Activated CD4-positive, CD25-positive, alpha-beta regulatory T cell treated with anti-CD3 and anti-CD28 coated beads, Interleukin-2, amount 50 U/mL, for 72 hours (primary cell): ENCODE data around the gene LNPEP.

Experiments
- DNase-seq: peaks from one replicate; pipeline ENCODE4 v3.0.0; 2021

LNPEP gene

DNA sequence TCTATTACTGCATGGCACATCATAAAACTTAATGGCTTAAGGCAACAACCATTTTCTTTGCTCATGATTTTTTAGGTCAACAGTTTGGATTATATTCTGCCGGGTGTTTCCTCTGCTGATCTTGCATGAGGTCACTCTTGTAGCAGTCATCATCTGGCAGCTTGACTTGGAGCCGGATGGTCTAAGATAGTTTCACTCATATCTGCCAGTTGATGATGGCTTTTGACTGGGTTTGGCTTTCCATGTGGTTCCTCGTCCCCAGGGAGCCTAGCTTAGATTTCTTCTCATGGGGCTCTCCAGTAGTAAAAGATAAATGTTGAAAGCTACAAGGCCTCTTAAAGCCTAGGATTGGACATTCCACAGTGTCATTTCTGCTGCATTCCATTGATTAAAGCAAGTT lies 27.4 kb downstream of the LNPEP start:
- no peak for DNase-seq

DNA sequence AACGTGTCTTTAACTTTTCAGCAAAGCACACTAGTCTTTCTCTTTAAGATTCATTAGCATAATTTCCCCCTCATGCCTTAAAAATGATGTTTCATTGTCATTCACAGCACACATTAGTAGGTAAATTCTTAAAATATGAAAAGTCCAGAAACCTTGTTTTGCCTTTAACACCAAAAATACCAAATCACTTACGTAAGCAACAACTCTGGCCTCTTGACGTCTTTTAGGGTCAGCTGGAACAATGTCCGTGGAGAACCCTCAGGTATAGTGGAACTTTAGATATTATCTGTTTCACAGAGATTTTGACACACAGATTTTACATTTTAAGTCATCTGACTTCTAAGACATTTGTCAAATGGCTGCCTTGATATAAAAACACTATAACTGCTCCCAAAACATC lies 30.9 kb downstream of the LNPEP start:
- DNase-seq: no peak

DNA sequence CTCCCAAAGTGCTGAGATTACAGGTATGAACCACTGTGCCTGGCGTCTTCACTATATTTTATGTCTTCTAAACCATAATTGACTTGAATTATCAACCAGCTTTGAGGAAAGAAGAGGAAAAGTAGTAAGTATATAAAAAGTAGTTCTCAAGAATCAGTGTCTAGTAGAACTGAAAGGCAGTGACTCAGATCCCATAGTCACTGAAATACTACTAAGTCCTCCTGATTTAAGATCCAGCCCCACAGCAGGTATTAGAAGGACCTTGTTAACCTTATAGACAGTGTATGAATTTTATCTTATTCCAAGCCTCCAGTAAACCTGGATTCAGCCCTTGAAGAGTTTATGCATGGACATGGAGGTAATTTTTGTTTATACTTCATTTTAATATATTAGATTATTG lies 31.5 kb downstream of the LNPEP start:
- DNase-seq: no peak

DNA sequence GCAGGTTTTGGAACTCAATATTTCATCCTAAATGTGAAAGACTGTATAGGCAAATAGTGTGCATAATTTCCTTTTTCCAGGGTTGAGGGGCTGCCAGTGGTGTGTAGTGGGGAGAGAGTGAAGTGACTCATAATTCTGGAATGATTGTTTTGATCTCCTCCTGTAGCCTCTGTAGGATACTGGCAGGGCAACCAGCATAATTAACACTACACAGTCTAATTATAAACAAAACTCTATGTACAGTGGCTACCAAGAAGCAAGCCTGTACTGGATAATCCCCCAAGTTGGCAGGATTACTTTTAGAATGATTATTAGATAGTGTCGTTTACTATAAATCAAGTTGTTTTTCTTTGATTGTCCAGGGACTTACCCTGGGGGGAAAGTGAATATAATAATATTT lies 32.2 kb downstream of the LNPEP start:
- DNase-seq: no peak

DNA sequence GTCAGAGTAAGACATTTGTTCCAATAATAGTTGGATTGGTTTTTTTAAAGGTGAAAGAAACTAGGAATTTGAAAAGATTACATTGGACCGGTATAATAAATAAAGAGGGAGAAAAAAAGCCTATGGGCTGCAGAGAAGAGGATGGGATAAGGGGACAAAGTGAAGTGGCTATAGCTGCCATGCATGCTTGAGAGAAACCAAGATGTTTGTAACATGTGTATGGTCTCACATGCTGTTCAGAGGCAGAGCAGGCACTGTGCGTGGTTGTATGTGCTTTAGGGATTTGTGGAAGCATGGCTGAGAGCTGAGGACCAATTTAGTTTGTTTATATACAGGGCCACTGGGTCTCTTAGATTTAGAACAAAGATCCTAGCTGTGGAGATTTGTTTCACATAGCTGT lies 32.7 kb downstream of the LNPEP start:
- no peak for DNase-seq

DNA sequence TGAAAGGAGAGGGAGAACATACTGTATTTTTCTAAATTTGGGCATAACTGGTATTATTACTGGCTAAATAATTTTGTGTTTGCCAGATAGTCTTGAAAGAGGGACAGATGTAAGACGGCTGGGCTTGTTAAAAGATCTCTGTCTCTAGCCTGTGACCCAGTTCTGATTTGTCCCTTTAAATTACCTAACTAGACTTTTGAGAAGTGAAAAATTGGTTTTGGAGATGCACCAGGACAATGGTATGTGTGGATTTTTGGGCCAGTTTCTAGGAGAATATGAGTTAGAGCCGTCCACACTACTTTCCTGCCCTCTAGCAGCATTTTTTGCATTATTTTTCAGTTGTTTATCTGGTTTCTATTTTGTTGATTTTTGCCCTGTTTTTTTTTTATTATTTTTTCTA lies 33.5 kb downstream of the LNPEP start:
- DNase-seq: no peak

DNA sequence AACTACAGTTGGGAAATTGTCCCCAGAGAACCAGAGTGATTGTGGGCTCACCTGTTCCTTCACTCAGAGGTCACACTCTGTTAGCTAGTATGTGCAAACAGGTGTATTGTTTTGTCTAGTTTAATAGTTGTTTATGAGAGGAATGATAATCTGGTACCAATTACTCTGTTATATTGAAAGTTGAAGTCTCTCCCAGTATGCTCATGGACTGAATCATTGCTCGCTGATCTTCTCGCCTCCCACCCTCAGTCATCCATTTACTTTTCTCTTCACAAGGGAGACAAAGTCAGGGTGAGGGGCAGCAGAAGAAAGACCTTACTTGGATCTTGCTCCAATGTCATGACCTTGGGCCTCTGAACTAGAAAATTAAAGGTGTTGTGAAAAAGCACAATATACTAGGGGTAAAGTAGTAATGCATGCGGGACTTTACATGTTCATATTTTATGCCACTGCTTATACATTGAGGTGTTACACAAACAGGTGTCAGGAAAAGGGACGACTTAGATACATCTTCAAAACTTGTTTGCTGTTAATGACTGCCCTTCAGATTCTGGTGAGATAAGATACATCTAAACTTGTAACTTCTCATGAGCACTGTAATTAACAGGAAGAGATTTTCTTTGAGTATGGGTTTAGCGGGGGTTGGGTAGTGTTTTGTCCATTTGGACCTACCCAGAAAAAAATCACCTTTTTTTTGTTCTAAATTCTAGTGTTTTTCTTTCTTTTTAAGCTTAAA lies 36.9 kb downstream of the LNPEP start:
- DNase-seq: no peak

DNA sequence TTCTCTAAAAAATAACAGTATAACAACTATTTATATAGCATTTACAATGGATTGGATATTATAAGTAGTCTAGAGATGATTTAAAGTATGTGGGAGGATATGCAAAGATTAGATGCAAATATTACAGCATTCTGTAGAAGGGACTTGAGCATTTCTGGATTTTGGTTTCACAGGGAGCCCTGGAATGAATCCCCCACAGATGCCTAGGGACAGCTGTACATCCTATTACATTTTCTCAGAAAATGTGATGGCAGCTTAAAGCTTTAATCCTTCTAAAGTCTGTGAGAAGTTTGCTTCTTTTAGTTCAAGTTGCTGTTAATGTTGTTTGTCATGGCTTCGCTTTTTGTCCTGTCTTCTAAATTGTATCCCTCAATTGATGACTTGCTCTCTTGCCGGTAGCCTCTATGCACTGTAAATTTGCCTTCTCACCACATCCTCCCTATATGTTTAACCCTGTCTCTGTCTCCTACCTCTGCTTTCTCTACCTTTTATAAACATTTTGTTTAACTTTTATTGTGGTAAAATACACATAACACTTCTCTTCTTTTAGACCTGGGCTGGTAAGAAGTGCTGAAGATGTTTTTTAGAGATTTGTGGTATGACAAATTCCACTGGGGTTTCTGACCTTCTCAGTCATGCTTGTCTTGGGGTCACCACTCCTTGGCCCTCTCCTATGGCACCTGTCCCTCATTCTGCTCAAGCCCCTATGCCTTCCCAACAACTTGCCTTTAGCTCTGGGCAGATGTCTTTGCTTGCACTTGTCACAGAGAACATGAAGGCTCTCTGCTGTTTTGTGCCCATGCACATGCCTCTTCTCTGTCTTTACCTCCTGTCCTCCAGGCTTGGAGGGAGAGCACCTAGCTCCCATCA lies 37.9 kb downstream of the LNPEP start:
- no peak for DNase-seq

DNA sequence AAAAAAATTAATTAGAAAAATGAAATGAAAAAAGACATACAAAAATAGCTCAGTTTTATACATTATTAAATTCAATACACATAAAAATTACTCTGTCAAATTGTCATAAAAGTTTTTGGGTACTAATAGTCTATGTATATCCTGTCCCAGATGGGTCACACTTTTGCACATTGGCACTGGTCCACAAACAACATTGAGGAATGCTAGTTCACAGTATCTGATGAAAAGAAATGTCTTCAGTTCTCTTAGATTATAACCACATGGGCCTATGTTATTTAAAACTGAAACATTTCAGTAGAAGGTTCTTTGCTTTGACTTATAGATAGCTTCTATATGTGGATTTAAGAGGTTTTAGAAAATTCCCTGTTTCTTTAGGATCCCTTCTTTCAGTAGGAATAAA lies 39.8 kb downstream of the LNPEP start:
- DNase-seq: no peak

DNA sequence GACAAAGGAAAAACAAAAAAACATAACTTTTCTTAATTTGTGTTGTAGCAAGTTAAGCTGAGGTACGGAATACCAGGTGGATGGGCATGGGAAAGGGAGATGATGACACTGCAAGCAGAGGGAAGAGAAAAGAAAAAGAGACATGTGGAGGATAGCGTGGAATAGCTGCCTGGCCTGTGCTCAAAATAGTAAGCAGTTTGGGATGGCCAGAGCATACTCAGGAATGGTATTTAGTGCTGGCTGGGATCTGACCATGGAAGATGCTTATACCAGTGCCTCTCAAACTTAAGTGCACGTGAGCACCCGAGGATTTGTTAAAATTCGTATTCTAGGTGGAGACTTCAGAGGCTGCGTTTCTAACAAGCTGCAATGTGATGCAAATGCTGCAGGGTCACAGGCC lies 41.3 kb downstream of the LNPEP start:
- DNase-seq: no peak

DNA sequence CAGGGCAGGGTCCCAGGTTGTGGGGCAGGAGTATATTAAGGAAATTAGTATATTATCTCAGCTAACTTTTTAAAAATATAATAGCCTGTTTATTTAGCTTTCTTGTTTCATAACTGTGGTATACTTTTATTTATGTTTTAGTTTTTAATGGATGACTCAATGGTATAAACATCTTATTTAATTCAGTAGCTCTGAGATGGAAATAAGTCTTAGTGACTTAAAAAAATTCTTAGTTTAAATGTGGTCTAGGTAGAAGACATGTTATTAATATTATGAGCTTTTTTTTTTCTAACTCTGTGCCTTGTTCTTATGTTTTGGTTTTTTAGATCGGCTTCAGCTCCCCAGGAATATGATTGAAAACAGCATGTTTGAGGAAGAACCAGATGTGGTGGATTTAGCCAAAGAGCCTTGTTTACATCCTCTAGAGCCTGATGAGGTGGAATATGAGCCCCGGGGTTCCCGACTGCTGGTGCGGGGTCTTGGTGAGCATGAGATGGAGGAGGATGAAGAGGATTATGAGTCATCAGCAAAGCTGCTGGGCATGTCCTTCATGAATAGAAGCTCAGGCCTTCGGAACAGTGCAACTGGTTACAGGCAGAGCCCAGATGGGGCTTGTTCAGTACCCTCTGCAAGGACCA lies 43.1 kb downstream of the LNPEP start:
- no peak for DNase-seq

DNA sequence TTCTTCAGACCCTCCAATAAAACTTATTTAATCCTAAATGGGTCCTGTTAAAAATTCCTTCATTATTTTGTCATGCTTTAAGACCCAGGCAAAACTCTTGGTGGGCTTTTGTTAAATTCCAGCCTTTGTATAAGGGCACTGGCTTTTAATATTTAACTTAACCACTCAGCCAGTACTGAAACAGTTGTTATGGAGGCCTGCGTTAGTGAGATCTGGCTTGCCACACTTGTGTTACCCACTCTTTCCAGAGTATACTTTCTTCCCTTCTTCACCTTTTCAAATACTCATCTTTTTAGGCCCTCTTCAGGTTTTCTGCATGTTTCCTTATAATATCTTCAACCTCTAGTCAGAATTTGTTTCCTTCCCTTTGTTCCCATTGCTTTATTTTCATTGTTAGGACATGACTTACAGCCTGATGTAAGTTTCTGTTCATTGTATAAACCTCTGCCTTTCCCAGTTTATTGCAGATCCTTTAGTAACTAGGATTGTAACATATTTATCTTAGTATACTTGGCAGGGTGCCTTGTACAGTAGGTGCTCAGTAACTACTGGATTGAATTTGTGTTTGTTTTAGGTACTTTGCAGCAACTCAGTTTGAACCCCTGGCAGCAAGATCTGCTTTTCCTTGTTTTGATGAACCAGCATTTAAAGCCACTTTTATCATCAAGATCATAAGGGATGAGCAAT lies 48.8 kb downstream of the LNPEP start:
- no peak for DNase-seq

DNA sequence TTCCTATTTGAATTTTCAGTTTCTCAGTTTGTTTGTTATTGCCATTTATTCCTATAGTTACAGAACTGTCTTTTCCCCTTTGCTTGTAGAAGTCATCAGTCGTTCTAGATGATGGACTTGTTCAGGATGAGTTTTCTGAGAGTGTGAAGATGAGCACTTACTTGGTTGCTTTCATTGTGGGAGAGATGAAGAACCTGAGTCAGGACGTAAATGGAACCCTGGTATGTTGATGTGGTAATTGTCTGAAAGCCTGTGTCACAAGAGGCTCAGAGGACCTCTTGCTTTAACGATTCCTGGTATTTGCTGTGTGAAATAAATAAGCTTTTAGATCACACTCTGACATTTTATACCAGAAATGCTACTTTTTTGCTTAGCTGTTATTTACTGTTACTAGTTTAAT lies 50.6 kb downstream of the LNPEP start:
- DNase-seq: no peak

DNA sequence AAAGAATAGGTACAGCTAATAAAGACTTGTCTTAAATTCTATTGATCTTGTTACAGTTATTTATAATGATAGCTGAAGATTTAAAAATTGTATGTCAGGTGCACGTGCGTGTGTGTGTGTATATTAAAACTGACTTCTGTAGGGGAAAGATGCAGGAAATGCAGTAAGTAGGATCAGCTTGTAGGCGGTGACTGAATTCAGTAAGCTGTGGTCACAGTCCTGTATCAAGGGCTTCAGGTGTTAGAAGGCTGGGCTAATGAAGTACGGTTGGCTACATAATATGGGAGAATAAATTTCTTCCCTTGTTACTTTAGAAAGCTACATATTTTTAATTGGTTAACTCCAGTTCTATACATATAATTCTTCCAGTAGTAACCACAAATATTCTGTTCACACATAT lies 54.2 kb downstream of the LNPEP start:
- no peak for DNase-seq

DNA sequence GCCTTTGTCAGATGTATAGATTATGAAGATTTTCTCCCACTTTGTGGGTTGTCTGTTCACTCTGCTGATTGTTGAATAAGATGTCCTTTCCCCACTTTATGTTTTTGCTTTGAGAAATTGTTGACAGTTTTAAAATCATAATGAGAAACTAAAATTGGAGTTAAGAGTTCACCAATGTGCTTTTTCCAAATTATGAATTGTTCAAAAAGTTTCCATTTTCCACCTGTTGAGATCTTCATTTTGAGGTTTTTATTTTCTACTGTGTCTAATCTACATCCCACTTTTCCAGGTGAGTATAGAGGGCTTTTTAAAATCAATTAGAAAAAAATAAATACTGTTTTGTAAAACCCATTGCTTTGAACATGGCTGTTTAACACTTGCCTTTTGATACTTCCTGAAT lies 55.8 kb downstream of the LNPEP start:
- DNase-seq: no peak

DNA sequence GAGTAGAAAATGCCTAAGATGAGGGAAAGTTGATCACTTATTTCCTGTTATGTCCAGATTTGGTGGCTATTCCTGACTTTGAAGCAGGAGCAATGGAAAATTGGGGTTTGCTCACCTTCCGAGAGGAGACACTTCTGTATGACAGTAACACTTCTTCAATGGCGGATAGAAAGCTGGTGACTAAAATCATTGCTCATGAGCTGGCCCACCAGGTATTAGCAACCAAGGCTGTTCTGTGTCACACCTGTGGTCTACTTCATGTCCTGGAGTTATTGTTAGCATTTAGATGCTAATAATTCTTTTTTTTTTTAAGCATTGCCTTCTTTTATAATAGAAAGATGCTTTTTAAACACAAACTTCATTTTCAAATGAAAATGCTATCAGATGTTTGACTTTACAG lies 57.9 kb downstream of the LNPEP start:
- no peak for DNase-seq

DNA sequence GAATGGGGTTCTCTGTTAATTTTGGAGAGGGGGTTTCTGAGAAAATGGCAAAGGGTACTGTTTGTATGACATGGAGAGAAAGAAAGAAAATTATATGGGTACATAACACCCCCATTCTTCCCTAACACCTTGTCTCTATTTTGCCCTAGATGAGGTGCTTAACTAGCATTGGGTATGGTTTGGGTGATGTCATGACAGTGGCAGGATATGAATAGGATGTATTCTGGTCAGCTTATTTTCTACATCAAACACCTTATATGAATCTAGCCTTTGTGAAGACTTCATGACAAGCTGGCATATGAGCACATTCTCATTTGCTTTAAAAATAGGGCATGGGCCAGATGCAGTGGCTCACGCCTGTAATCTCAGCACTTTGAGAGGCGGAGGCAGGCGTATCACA lies 58.6 kb downstream of the LNPEP start:
- DNase-seq: no peak

DNA sequence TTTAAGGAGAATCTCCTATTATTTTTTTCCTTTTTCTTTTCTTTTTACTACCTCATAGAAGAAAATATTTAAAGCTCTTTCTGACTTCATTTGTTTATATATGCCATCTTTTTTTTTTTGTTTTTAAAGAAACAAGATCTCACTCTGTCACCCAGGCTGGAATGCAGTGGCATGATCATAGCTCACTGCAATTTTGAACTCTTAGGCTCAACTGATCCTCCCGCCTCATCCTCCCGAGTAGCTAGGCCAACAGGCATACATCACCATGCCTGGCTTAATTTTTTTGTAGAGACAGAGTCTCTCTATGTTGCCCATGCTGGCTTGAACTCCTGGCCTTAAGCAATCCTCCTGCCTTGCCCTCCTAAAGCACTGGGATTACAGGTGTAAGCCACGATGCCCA lies 59.5 kb downstream of the LNPEP start:
- DNase-seq: no peak

DNA sequence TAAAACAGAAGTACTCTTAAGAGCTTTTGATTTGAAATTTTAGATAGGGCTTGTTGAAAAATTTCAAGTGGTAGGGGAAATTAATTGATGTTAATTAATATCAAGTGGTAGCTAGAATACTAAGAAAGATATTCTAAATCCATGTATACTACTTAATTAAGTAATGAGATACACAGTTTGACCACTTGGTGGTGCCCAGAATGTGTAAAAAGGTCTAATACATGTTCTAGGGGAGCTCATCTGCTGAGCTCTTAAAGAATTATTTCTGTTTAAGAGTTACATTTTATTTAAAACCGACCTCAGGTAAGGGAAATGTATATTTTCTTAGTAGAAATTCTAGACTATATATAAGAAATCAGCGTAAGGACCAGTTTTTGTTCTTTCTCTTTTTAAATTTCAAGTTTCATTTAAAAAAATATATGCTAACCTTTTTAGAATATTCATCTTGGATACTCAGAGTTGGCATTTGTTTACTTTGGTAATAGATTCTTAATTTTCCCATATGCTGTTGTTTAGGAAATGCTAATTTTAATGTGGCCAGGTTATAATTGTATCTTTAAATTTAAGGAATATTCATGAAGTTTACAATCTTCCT lies 61.5 kb downstream of the LNPEP start:
- no peak for DNase-seq

DNA sequence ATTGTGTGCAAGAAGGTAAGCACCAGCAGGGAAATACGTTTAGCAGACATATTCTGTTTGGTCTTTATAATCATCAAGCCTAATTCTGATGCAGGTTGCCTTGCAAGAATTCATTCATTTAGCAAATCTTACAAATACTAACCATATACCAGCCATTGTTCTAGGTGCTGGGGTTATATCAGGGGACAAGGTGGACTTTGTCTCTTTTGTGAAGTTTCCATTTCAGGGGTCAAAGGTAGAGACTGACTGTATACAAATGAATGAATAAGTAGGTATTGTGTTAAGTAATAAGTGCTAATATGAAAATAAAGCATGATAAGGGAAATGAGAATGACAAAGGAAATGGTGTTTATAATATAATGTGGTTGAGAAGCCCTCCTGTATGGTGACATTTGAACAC lies 64.0 kb downstream of the LNPEP start:
- no peak for DNase-seq

DNA sequence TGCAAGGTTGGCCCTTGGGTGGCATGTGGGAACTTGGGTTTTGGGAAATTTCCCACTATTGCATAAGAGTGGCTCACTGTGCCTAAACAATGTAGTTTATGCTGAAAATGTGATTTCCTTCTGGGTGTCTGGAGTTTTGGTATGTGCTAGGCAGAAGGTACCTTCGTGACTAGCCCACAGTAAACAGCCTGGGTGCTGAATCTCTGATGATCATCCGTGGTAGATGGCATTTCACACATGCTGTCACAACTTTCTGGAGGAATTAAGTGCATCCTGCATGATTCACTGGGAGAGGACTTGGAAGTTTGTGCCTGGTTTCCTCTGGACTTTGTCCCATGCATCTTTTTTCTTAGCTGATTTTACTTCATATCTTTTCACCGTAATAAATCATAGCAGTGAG lies 64.5 kb downstream of the LNPEP start:
- no peak for DNase-seq

DNA sequence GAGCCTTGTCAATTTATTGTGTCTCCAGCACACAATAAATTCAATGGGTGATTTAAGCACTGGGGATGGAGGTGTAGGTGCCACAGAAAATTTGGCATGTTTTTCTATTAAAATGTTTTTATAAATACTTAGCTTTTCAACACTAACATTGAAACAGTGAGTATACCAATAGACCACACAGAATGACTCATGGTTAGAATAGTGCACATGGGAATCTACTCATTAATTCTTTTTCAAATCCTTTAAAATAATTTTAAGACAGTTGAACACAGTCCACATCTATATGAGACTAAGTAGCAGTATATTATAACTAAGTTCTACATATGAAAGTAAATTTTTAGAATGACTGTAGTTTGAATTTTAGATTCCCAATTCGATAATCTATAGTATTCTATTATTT lies 67.1 kb downstream of the LNPEP start:
- no peak for DNase-seq

DNA sequence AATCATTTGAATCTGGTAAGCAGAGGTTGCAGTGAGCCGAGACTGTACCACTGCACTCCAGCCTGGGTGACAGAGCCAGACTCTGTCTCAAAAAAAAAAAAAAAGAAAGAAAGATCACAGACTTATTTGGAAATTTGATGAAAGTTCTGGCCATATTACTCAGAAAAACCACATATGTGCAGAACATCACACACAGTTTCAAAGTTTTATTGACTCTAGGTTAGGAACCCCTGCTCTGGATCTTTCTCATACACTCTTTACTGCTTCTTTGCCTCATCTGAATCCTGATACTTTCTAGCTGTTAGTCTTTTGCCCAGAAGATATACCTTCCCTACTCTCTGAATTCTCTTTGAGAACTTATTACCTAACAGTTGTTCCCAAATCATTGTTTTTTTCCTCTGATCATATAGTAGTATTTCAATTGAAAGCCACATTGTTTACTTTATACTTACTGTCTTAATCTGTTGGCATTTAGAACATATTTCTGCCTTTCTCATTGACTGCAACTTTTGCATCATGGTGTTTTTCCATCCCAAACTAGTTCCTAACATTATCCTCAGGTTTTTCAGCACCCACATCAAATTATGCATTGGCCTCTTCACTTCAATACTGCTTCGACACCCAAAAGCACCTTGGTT lies 68.7 kb downstream of the LNPEP start:
- DNase-seq: no peak
